ENCODE data around the gene WDR46.
A peak's percentile ranks its signal among the peaks of the same experiment; 100 is the strongest.

DNA sequence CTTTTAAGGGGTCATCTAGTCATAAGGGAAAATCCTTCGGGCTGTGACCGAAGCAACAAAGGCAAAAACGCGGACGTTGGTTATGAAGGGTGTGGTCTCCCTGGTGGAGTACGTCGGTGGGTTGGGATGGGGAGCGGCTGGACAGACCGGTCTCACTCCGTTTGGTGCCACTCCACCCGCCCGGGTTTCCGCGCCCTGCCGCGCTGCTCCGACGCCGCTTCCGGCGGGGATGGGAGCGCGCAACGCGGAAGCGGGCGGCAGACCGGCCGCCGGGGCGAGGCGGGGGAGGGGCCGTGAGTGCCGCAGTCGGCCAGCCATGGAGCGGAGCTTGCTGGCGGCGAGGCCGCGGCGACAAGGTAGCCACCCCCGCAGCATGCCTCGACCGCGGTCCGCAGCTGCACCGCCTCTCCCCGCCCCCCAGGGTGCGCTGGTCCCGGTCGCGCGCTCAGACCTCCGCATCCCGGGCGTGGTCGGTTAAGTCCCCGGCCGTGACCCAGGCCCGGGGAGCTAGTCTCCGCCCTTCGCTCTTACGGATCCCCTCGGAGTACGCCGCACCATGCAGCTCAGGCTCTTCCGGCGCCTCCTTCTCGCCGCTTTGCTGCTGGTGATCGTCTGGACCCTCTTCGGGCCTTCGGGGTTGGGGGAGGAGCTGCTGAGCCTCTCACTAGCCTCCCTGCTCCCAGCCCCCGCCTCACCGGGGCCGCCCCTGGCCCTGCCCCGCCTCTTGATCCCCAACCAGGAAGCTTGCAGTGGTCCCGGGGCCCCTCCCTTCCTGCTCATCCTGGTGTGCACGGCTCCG, 12.0 kb downstream of the WDR46 start, which contains the start of gene B3GALT4:
- TF ChIP-seq POLR2AphosphoS5 (IDR thresholded peaks at IDR 0.05) = peak; percentile 67 to 82
- TF ChIP-seq, protein P1, sequence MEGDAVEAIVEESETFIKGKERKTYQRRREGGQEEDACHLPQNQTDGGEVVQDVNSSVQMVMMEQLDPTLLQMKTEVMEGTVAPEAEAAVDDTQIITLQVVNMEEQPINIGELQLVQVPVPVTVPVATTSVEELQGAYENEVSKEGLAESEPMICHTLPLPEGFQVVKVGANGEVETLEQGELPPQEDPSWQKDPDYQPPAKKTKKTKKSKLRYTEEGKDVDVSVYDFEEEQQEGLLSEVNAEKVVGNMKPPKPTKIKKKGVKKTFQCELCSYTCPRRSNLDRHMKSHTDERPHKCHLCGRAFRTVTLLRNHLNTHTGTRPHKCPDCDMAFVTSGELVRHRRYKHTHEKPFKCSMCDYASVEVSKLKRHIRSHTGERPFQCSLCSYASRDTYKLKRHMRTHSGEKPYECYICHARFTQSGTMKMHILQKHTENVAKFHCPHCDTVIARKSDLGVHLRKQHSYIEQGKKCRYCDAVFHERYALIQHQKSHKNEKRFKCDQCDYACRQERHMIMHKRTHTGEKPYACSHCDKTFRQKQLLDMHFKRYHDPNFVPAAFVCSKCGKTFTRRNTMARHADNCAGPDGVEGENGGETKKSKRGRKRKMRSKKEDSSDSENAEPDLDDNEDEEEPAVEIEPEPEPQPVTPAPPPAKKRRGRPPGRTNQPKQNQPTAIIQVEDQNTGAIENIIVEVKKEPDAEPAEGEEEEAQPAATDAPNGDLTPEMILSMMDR (IDR thresholded peaks at IDR 0.05) = peak; percentile 42 to 68 (median 56)
